WERI-Rb-1 (cell line): ENCODE measurements around the gene TRIM27.
A peak's percentile ranks its signal among the peaks of the same experiment; 100 is the strongest.
"Not testable (repeated sequence)": the region's sequence is repeated elsewhere in the genome, so short reads cannot be mapped to it uniquely, and the experiment has no call there.

Experiments used
- DNase-seq: peaks from one replicate; pipeline ENCODE4 v3.0.0-alpha.2; 2020
- H3K27ac ChIP-seq: fragments of 250-450 bp; sonication (Bioruptor Pico); 2 replicates; pipeline ENCODE4 v1.5.1; 2020; ENCODE audit warnings: mild to moderate bottlenecking, moderate library complexity
- H3K27me3 ChIP-seq: fragments of 250-450 bp; sonication (Bioruptor Pico); 2 replicates; pipeline ENCODE4 v1.5.1; 2021; ENCODE audit warnings: mild to moderate bottlenecking, low read depth, moderate library complexity; ENCODE audit not compliant: insufficient read depth, severe bottlenecking
- H3K36me3 ChIP-seq: fragments of 250-450 bp; sonication (Bioruptor Pico); 2 replicates; pipeline ENCODE4 v1.5.1; 2020; ENCODE audit warnings: mild to moderate bottlenecking, moderate library complexity
- H3K4me3 ChIP-seq: 2 replicates; pipeline ENCODE4 v1.5.1; 2011; ENCODE audit warnings: low read depth, mild to moderate bottlenecking, control low read depth, low read length
- H3K9me3 ChIP-seq: fragments of 250-450 bp; sonication (Bioruptor Pico); 2 replicates; pipeline ENCODE4 v1.5.1; 2021; ENCODE audit warnings: mild to moderate bottlenecking, moderate library complexity; ENCODE audit not compliant: severe bottlenecking
- TF ChIP-seq, protein P1 (sequence below): IDR thresholded peaks from 2 replicates; pipeline ENCODE4 v1.5.1; 2011; ENCODE audit warnings: low read depth, mild to moderate bottlenecking, control low read depth, inconsistent platforms, low read length

TRIM27 gene

DNA sequence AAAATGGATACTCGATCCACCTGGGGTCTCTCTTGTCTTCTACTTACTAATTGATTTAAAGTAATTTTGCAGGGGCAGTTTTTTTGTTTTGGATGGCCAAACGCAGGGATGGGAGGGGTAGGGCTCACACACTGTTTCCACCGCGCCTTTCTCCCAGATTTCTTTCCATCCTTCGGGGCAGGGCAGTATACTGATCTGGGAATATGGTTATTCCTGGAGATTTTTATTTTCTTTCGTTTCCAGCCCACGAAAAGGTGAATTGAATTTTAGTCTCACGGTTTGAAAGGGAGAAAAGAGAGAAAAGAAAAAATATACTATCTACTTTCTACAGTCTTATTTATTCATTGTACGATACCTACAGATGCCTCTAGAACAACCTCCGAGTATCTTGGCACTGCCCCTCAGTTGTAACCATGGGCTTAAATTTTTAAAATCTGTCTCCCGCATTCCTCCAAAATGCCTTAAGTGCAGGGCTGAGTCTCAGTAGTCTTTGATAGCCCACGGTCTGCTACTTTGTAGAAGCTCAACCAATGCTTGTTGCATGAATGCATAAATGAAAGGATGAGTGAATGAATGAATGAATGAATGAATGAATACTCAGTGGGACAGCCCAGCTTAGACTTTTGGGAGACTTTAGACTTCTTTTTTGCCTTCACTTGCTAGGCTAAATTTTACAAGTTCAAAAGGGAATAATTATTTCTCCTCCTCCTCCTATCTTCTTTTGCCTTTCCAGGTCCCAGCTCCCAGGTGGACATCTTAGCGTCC, 18.1 kb upstream of the TRIM27 start:
- no peaks in the 10 kb centered on the region for H3K36me3 ChIP-seq
- no peaks in the 10 kb centered on the region for H3K9me3 ChIP-seq
- TF ChIP-seq, protein P1, sequence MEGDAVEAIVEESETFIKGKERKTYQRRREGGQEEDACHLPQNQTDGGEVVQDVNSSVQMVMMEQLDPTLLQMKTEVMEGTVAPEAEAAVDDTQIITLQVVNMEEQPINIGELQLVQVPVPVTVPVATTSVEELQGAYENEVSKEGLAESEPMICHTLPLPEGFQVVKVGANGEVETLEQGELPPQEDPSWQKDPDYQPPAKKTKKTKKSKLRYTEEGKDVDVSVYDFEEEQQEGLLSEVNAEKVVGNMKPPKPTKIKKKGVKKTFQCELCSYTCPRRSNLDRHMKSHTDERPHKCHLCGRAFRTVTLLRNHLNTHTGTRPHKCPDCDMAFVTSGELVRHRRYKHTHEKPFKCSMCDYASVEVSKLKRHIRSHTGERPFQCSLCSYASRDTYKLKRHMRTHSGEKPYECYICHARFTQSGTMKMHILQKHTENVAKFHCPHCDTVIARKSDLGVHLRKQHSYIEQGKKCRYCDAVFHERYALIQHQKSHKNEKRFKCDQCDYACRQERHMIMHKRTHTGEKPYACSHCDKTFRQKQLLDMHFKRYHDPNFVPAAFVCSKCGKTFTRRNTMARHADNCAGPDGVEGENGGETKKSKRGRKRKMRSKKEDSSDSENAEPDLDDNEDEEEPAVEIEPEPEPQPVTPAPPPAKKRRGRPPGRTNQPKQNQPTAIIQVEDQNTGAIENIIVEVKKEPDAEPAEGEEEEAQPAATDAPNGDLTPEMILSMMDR, result no peak
- DNase-seq, result no peak
- peak overlapping the region; percentile 93 for H3K4me3 ChIP-seq
- H3K27ac ChIP-seq, result no peak overlapping the region
- no peaks in the 10 kb centered on the region for H3K27me3 ChIP-seq

DNA sequence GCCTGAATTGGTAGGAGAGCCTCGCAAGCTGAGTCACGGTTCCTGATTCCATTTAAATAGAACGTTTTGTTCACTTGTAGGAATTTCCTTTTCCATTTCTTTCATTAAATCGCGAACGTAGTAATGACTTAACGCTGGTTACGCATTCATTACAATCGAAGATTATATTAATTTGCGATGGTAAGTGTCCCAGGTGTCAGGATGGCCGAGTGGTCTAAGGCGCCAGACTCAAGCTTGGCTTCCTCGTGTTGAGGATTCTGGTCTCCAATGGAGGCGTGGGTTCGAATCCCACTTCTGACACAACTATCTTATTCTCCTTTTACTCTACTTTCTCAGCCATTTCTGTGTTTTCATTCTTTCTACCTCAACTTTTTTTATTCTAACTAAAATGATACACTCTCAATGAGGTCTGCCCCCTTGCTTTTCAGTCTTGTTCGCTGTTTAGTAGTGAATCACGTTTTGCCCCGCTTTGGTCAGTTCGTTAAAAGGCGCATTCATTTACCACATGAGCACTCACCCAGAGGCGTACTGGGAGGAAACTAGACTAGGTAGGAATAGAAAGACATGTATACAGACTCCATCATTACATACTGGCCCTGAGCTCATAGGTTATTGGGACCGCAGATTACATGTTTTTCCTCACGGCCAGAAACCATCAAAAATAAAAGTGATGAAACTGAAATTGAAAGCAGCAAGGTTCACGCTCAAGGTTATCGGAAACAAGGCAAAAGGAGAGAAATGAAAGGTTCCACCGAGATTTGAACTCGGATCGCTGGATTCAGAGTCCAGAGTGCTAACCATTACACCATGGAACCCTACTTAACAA, 17.3 kb upstream of the TRIM27 start:
- Histone ChIP-seq H3K36me3 (no peaks in the 10 kb centered on the region), H3K27ac (peak overlapping the region; percentile 7; the same call in 1 of the 2 replicates), H3K9me3 (no peaks in the 10 kb centered on the region), H3K4me3 (peak overlapping the region; percentile 93), H3K27me3 (no peaks in the 10 kb centered on the region)
- DNase-seq, result peak; percentile 87
- TF ChIP-seq, protein P1, result no peak

DNA sequence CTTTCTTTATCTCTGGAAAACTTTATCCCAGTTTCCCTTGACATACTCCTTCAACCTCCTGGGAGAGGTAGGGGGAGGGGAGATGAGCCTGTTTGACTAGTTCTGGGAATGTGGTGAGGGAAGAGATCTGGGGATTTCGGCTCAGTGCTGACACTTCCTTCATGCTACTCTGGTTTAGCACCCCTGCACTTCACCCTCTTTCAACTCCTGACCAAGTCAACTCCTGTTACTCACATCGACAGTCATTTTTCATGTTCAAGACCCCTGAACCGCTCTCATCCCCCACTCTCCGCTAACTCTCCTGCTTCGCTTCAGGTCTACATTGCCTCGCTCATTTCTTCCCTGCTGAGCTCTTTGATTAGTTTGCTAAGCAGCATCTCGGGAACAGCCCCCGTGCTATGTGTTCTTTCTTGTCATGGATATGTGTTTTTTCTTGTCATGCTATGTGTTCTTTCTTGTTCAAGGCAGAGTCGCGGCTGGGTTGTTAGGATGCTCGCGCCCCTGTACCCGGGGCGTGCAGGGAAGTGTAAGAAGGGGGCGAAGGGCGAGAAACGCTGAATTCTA, 16.6 kb upstream of the TRIM27 start:
- Histone ChIP-seq H3K9me3 (no peaks in the 10 kb centered on the region), H3K27ac (peak overlapping the region; percentile 2), H3K36me3 (no peaks in the 10 kb centered on the region), H3K27me3 (no peaks in the 10 kb centered on the region), H3K4me3 (peak overlapping the region; percentile 93)
- TF ChIP-seq, protein P1, result no peak
- peak; percentile 65 for DNase-seq

DNA sequence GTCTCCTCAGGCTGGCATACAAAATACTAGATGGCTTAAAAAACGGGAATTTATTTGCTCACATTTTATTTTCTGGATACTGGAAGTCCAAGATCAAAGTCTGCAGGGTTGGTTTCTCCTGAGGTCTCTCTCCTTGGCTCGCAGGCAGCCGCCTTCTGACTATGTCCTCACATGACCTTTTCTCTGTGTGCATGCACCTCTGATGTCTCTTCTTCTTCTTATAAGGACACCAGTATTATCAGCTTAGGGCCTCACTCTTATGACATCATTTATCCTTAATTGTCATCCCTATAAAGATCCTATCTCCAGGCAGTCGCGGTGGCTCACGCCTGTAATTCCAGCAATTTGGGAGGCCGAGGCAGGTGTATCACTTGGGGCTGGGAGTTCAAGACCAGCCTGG, 9.3 kb upstream of the TRIM27 start:
- no peaks in the 10 kb centered on the region for H3K36me3 ChIP-seq
- no peak overlapping the region for H3K27ac ChIP-seq
- no peak for DNase-seq
- H3K4me3 ChIP-seq, result no peak overlapping the region
- H3K27me3 ChIP-seq, result no peaks in the 10 kb centered on the region
- no peaks in the 10 kb centered on the region for H3K9me3 ChIP-seq
- TF ChIP-seq, protein P1, result no peak

DNA sequence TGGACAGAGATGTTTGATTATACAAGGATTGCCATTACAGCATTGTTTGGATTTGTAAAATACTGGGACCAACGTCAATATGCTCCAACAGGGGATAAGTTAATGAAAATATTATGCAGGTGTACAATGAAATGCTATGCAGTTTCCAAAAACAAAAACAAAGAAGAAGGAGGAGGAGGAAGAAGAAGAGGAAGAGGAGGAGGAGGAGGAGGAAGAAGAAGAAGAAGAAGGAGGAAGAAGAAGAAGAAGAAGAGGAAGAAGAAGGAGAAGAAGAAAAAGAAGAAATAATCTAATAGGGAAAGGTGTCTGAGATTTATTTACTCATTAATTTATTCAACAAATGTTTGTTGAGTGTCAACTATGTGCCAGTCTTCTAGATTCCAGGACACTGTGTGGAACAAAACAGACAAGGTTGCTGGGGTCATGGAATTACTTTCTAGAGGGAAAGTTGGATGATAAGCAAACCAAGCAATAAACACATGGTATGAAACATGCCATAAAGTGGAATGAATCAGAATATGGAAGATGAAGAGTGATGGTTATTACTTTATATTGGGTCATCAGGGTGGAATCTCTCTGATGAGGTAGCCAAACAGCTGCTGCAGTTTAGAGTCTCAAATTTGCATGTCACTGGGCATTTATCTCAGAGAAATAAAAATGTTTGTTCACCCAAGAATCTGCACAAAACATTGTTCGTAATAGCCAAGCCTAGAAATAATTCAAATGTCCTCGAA, 6.3 kb upstream of the TRIM27 start:
- no peak overlapping the region for H3K27ac ChIP-seq
- H3K9me3 ChIP-seq, result no peaks in the 10 kb centered on the region
- DNase-seq, result no peak
- no peaks in the 10 kb centered on the region for H3K36me3 ChIP-seq
- TF ChIP-seq, protein P1, result no peak
- no peak overlapping the region for H3K4me3 ChIP-seq
- H3K27me3 ChIP-seq, result no peaks in the 10 kb centered on the region

DNA sequence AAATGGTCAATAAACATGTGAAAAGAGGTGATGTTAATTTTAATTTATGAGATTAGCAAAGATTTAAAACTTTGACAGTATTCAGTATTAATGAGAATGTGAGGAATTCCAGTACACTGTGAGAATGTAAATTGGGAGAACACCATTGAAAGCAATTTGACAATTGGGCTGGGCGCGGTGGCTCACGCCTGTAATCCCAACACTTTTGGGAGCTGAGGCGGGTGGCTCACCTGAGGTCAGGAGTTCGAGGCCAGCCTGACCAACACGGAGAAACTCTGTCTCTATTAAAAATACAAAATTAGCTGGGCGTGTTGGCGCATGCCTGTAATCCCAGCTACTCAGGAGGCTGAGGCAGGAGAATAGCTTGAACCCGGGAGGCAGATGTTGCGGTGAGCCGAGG, 5.6 kb upstream of the TRIM27 start:
- not testable (repeated sequence) for H3K36me3 ChIP-seq, H3K4me3 ChIP-seq, H3K27me3 ChIP-seq, H3K9me3 ChIP-seq, DNase-seq, H3K27ac ChIP-seq
